C4-2B (cell line): ENCODE data around the gene TTLL6.

Experiments used
- ZFX ChIP-seq: fragments of 450-650 bp; IDR thresholded peaks from 2 replicates; pipeline ENCODE4 v1.6.1; 2017
- TF ChIP-seq, protein P1 (sequence below): fragments of 450-650 bp; conservative IDR thresholded peaks from 2 replicates; pipeline ENCODE4 v1.5.1; 2017; ENCODE audit warnings: mild to moderate bottlenecking

DNA sequence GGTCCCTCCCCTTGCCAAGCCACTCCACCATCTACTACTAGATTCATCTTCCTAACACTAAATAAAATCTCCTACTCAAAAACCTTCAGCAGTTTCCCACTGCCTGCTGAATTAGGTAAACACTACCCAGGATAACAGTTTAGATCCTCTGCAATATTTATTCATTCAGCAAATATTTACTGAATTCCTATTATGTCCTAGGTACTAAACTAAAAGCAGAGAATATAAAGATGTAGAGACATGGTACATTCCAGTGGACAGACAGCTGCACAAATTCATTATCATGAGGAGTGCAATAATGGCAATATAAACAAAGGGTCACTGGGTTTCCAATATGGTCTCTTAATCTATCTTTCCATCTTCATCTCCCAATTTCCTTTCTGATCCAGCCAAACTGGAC, 57.7 kb downstream of the TTLL6 start:
- TF ChIP-seq, protein P1, sequence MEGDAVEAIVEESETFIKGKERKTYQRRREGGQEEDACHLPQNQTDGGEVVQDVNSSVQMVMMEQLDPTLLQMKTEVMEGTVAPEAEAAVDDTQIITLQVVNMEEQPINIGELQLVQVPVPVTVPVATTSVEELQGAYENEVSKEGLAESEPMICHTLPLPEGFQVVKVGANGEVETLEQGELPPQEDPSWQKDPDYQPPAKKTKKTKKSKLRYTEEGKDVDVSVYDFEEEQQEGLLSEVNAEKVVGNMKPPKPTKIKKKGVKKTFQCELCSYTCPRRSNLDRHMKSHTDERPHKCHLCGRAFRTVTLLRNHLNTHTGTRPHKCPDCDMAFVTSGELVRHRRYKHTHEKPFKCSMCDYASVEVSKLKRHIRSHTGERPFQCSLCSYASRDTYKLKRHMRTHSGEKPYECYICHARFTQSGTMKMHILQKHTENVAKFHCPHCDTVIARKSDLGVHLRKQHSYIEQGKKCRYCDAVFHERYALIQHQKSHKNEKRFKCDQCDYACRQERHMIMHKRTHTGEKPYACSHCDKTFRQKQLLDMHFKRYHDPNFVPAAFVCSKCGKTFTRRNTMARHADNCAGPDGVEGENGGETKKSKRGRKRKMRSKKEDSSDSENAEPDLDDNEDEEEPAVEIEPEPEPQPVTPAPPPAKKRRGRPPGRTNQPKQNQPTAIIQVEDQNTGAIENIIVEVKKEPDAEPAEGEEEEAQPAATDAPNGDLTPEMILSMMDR: no peak
- TF ChIP-seq ZFX: no peak
